GM18505 (cell line): ENCODE results near the gene TAS1R2.
"Not testable (repeated sequence)": the region's sequence is repeated elsewhere in the genome, so short reads cannot be mapped to it uniquely, and the experiment has no call there.

ENCODE experiments used
- ATAC-seq: cut with Tn5 transposase; IDR thresholded peaks from one replicate; pipeline ENCODE4 v1.9.1; 2021; ENCODE audit not compliant: unreplicated experiment
- POLR2A ChIP-seq: IDR thresholded peaks from 4 replicates; pipeline ENCODE4 v1.6.1; 2011; ENCODE audit warnings: borderline replicate concordance; ENCODE audit not compliant: insufficient read depth, insufficient read length; ENCODE audit errors: extremely low read depth

TAS1R2 gene

DNA sequence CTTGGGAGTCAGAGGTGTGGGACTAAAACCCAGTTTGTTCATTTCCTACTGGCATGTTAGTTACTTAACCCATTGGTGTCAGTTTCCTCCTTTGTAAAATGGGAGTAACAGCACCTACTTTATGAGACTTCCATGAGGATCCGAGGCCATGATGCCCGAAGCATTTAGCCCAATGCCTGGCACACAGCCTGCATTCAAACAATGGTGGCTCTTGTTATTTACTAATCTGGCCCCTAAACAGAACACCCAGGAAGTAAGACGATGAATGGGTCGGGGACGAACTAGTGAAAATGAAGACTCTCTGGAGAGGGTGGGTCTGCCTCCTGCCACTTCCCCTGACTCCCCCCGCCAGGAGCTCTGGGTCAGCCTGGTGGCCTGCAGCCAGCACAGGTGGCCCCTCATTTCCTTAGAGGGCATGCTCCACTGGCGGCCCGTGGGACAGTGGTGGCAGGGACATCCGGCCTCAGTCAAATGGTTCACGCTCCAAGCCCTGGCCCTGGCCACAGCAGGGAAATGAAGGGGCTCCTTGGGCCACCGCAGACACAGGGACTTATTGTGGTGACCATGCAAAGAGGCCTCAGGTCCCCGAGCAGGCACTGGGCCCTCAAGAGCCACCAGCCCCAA is 9.5 kb upstream of the TAS1R2 start:
- no peak for ATAC-seq
- no peak for TF ChIP-seq POLR2A

DNA sequence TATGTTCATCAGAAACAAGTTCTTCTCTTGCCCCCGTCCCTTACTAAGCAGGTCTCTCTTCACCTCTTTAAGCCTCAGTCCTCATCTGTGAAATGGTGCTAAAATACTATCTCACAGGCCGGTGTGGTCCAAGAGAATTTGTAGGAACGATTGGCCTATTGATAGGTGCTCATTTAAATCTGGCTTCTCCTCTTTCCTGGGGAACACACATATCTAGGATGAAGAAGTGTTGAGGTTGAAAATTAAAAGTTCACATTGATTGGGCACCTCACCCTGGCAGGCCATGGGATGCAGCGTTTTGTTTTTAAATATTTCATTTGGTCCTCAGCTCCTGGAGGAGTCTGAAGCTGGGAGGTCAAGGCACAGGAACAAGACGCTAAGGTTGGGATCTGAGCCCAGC is 8.9 kb upstream of the TAS1R2 start:
- ATAC-seq: no peak
- no peak for TF ChIP-seq POLR2A

GRCh38 chr1:18866846-18867245 is 7.4 kb upstream of the TAS1R2 start:
- no peak for TF ChIP-seq POLR2A

GRCh38 chr1:18866314-18866713 is 6.9 kb upstream of the TAS1R2 start:
- no peak for TF ChIP-seq POLR2A

More at GRCh38 chr1:18866846-18867245, 7.4 kb upstream of the TAS1R2 start:
- ATAC-seq: no peak

DNA sequence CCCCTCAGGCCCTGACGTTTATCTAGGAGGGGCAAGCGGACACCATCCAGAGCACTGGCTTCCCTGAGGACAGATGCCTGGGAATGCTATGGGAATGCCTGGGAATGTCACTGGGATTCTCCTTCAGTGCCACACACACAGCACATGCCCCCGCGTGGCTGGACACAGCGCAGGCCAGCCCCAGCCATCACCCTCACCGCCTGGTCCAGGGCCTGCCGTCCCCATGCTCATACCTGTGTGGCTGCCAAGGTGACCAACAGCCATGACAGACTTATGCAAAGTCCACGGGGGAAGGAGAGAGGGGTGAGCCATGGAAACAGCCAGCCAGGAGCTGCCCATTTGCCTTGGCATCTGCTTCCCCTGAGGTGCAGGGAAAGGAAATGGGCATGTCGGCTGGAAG is 5.7 kb upstream of the TAS1R2 start:
- ATAC-seq: no peak
- TF ChIP-seq POLR2A: no peak

More at GRCh38 chr1:18866314-18866713, 6.9 kb upstream of the TAS1R2 start:
- no peak for ATAC-seq

- TF ChIP-seq POLR2A: no peak
- ATAC-seq: no peak
Measured at GRCh38 chr1:18861590-18861989, 2.1 kb upstream of the TAS1R2 start.

DNA sequence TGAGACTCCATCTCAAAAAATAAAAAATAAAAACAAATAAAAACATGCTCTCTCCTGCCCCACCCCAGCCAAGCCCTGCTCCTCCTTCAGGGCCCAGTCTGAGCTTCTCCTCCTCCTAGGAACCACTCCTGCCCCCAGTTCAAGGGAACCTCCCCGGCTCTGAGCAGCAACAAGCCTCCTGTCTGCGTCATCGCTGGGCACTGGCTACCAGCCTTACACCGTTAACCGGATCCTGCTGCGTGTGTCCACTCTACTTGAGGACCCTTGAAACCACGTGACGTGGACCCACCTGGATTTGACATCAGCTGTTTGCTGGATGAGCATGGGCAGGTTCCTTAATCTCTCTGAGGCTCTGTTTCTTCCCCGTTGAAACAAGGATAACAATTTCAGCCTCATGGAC is 1.6 kb upstream of the TAS1R2 start:
- no peak for TF ChIP-seq POLR2A
- ATAC-seq: no peak

- ATAC-seq: no peak
- no peak for TF ChIP-seq POLR2A
Measured at GRCh38 chr1:18858070-18858688, 1.3 kb downstream of the TAS1R2 start.

DNA sequence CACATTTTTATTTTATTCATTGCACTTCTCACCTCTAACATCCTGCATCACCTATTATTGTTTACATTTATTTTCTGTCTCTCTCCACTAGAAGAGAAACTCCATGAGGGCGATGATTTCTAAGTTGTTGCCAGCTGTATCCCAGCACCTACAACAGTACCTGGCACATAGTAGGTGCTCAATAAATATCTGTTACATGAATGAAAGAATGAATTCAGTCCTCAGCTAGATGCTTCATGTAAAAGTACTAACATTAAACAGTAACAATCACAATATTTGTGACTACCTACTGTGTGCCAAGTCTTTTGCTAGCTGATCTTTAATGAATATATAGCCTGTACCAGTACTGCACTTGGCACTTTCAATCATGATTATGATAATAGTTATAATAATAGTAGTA is 3.0 kb downstream of the TAS1R2 start:
- ATAC-seq: no peak
- TF ChIP-seq POLR2A: no peak

GRCh38 chr1:18855573-18855972 is 3.9 kb downstream of the TAS1R2 start:
- no peak for ATAC-seq

GRCh38 chr1:18854331-18855025 is 5.0 kb downstream of the TAS1R2 start:
- TF ChIP-seq POLR2A: no peak
- ATAC-seq: no peak

More at GRCh38 chr1:18855573-18855972, 3.9 kb downstream of the TAS1R2 start:
- no peak for TF ChIP-seq POLR2A

DNA sequence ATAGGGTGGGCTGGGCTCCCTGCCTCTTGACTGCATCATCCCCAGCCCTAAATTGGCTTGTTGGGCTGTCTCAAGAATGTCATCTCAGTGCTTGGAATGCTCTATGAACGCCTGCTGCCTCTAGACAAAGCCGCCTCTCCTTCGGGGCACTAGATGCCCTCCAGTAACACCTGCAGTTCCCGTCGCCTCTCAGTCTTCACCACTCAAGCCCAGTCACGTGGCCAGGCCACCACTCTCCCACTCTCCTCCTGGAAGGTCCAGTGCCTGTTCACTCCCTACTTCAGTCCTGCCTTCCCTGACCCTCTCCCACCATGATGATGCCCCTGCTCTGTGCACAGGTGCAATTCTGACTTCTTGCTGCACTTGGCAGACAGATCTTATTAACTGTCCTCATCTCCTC is 7.0 kb downstream of the TAS1R2 start:
- no peak for TF ChIP-seq POLR2A
- no peak for ATAC-seq

- no peak for ATAC-seq
- no peak for TF ChIP-seq POLR2A
Measured at GRCh38 chr1:18849261-18849711, 10.2 kb downstream of the TAS1R2 start.

GRCh38 chr1:18847723-18848122 is 11.7 kb downstream of the TAS1R2 start:
- ATAC-seq: not testable (repeated sequence)

DNA sequence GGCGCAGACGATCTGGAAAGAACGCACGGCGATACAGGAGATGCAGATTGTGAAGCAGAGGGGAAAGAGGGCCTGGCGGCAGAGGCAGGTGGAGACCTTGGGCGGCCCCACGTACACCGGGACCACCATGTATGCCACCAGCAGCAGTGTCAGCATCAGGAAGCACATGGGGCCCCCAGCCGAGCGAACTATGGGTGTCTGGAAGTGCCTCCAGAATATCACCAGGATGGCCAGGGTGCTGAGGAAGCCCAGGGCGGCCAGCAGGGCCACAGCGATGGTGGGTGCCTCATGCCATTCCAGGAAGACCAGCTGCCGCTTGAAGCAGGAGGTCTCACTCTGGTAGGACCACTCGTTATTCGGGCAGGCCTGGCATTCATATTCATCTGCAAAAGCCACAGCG is 19.3 kb downstream of the TAS1R2 start:
- TF ChIP-seq POLR2A: no peak
- ATAC-seq: no peak

DNA sequence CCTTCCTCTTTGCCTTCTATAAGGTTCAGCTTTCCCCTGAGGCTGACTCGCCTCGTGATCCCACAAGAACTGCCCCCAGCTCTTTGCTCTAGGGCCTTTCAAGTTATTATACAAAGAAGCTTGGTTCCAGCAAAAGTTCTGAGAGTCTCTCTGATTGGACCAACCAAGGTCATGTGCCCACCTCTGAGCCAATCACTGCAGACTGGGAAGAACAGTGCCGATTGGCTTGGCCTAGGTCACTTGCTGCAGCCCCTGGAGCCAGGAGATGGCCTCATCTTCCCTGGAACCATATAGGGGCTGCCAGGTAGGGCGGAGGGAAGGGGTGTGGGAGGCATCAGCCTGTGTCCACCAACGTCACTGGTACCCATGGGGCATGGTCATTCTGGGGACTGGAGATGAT is 22.8 kb downstream of the TAS1R2 start:
- no peak for ATAC-seq
- no peak for TF ChIP-seq POLR2A

GRCh38 chr1:18832319-18832718 is 27.1 kb downstream of the TAS1R2 start:
- ATAC-seq: not testable (repeated sequence)
